Measurements from ENCODE around the gene F12. TPM values are rescaled to one million over a fixed set of nuclear protein-coding genes. Genes with fewer than 3 reads are reported as not detected.
"Not testable (repeated sequence)": the region's sequence is repeated elsewhere in the genome, so short reads cannot be mapped to it uniquely, and the experiment has no call there.

Gene F12
- polyA plus RNA-seq, 1 donor: 14.6 TPM

- DNase-seq: no peak
Observed at GRCh38 chr5:177387405-177387804, 22.0 kb downstream of the F12 start.

GRCh38 chr5:177386542-177386941 is 22.8 kb downstream of the F12 start:
- DNase-seq: no peak

- DNase-seq: no peak
Observed at GRCh38 chr5:177385720-177386119, 23.6 kb downstream of the F12 start.

GRCh38 chr5:177384134-177384533 is 25.2 kb downstream of the F12 start, which contains the start of gene SLC34A1:
Gene SLC34A1, plus strand, starts transcription at chr5:177384434. Its CDS starts 1,308 bp downstream, at chr5:177385742.
- no peak for DNase-seq

- DNase-seq: no peak
Observed at GRCh38 chr5:177383181-177383580, 26.2 kb downstream of the F12 start.

GRCh38 chr5:177382423-177383029 is 26.8 kb downstream of the F12 start:
- no peak for DNase-seq

GRCh38 chr5:177380805-177381126 is 28.6 kb downstream of the F12 start:
- DNase-seq: no peak

- no peak for DNase-seq
Observed at GRCh38 chr5:177378884-177379883, 30.2 kb downstream of the F12 start.

- no peak for DNase-seq
Observed at GRCh38 chr5:177377851-177378776, 31.2 kb downstream of the F12 start.

- DNase-seq: no peak
Observed at GRCh38 chr5:177376107-177376506, 33.3 kb downstream of the F12 start.

GRCh38 chr5:177375516-177375915 is 33.8 kb downstream of the F12 start:
- not testable (repeated sequence) for DNase-seq

GRCh38 chr5:177374211-177374610 is 35.2 kb downstream of the F12 start:
- DNase-seq: no peak

- DNase-seq: no peak
Observed at GRCh38 chr5:177373806-177374205, 35.6 kb downstream of the F12 start.

- DNase-seq: no peak
Observed at GRCh38 chr5:177372910-177373309, 36.5 kb downstream of the F12 start.

- no peak for DNase-seq
Observed at GRCh38 chr5:177372034-177372896, 37.1 kb downstream of the F12 start.

GRCh38 chr5:177371120-177372033 is 38.0 kb downstream of the F12 start:
- DNase-seq: no peak

GRCh38 chr5:177370488-177371119 is 38.8 kb downstream of the F12 start:
- peak; percentile 79 for DNase-seq

- DNase-seq: no peak
Observed at GRCh38 chr5:177369645-177370440, 39.5 kb downstream of the F12 start.

Data from left kidney (tissue), 2 donors.